SK-N-SH treated with all-trans-retinoic acid at 6 μM for 48 hours (cell line): Measurements from ENCODE around the gene STT3B.

ENCODE experiments used
- ARNTL ChIP-seq: fragments of 450-650 bp; formaldehyde crosslinking; IDR thresholded peaks from 2 replicates; pipeline ENCODE4 v1.5.0; 2020; ENCODE audit warnings: low read depth, mild to moderate bottlenecking, moderate library complexity, borderline replicate concordance
- CREB5 ChIP-seq: fragments of 250-450 bp; sonication (Bioruptor Pico); IDR thresholded peaks from 2 replicates; pipeline ENCODE4 v1.5.1; 2020; ENCODE audit warnings: low read depth, mild to moderate bottlenecking, moderate library complexity
- TOX ChIP-seq: fragments of 250-450 bp; sonication (Bioruptor Pico); IDR thresholded peaks from 2 replicates; pipeline ENCODE4 v1.8.0; 2021; ENCODE audit warnings: mild to moderate bottlenecking, moderate library complexity, borderline replicate concordance
- TSHZ2 ChIP-seq: fragments of 250-450 bp; sonication (Bioruptor Pico); IDR thresholded peaks from 2 replicates; pipeline ENCODE4 v1.5.0; 2020; ENCODE audit warnings: mild to moderate bottlenecking, moderate library complexity
- ZNF70 ChIP-seq: fragments of 450-650 bp; formaldehyde crosslinking; IDR thresholded peaks from 2 replicates; pipeline ENCODE4 v1.5.0; 2020; ENCODE audit warnings: mild to moderate bottlenecking, moderate library complexity

GRCh38 chr3:31538801-31539200, 6.1 kb downstream of the STT3B start:
- TF ChIP-seq ARNTL (CRISPR knock-in tag) (no peak), ZNF70 (CRISPR knock-in tag) (no peak), CREB5 (CRISPR knock-in tag) (no peak), TOX (CRISPR knock-in tag) (no peak), TSHZ2 (no peak)
